K562 (cell line): Measurements from ENCODE around the gene DYNC1I1. TPM values are rescaled to one million over a fixed set of nuclear protein-coding genes. Genes with fewer than 3 reads are reported as not detected.

Experiments used
- ATAC-seq: fragments of 200-7000 bp; cut with Tn5 transposase; 3 replicates; pipeline ENCODE4 v1.9.1; 2020; ENCODE audit warnings: moderate library complexity
- BruUV-seq: library from RNA; stranded (reverse); fragments of 400-500 nt; replicated peaks from 2 replicates; lab custom pipeline; 2021; lab: Mats Ljungman, UMichigan
- CTCF ChIA-PET: fragments of 300-600 bp; formaldehyde crosslinking; extraction: SDS; loops from one replicate; lab custom pipeline; 2021; ENCODE audit warnings: low intra/inter-chr PET ratio; lab: Yijun Ruan, JAX
- POLR2A ChIA-PET: fragments of 300-600, 350-650 bp; sonication (Branson Sonifier 250); formaldehyde crosslinking; extraction: SDS; loops from one replicate; lab custom pipeline; 2021; ENCODE audit warnings: antibody characterized with exemption, inconsistent platforms; lab: Yijun Ruan, JAX
- DNase-seq, 4 experiments: peaks; one replicate each; pipeline versions ENCODE4 v3.0.0 to v3.0.0-alpha.2; 2011 to 2018; ENCODE audit warnings: low spot score in 3 of 4, mixed read lengths in 3 of 4; ENCODE audit errors: extremely low read depth in 1 of 4
- FAIRE-seq: peaks from 2 replicates; lab custom pipeline; 2011; peaks lifted over from hg19 to GRCh38; lab: Jason Lieb, UNC
- H2AFZ ChIP-seq: 2 replicates; pipeline ENCODE4 v1.6.0; 2011; ENCODE audit warnings: low read depth, low read length, control low read depth, inconsistent platforms
- H3K27ac ChIP-seq: fragments of 200-600 bp; 3 replicates; pipeline ENCODE4 v1.8.0; 2011; ENCODE audit warnings: low read depth, mild to moderate bottlenecking, control low read depth, inconsistent platforms, low read length, moderate library complexity, mixed read lengths; ENCODE audit errors: extremely low read depth
- H3K27me3 ChIP-seq, 2 experiments: fragments of 300-600 bp in 1 of 2; 2 replicates in 1 of 2; 3 replicates in 1 of 2; pipeline versions ENCODE4 v1.6.0 to v1.8.0; 2011; ENCODE audit warnings: inconsistent platforms in 2 of 2, low read length in 2 of 2, mild to moderate bottlenecking in 1 of 2, mixed read lengths in 1 of 2, moderate library complexity in 1 of 2; ENCODE audit not compliant: control insufficient read depth in 2 of 2, insufficient read depth in 2 of 2
- H3K36me3 ChIP-seq: fragments of 300-600 bp; 3 replicates; pipeline ENCODE4 v1.8.0; 2011; ENCODE audit warnings: mild to moderate bottlenecking, low read length, inconsistent platforms; ENCODE audit not compliant: control insufficient read depth, insufficient read depth
- H3K4me1 ChIP-seq, 2 experiments: fragments of 200-600 bp in 1 of 2; replicated peaks in 1 of 2; 2 replicates in 1 of 2; 3 replicates in 1 of 2; pipeline versions ENCODE4 v1.5.1 to v1.8.0; 2011; ENCODE audit warnings: inconsistent platforms in 2 of 2, low read length in 2 of 2, mild to moderate bottlenecking in 1 of 2, mixed read lengths in 1 of 2, moderate library complexity in 1 of 2; ENCODE audit not compliant: control insufficient read depth in 2 of 2, insufficient read depth in 2 of 2
- H3K4me2 ChIP-seq: 2 replicates; pipeline ENCODE4 v1.6.1; 2011; ENCODE audit warnings: low read length, control low read depth, inconsistent platforms, mixed read lengths; ENCODE audit not compliant: insufficient read depth
- H3K4me3 ChIP-seq: fragments of 200-600 bp; sonication (generic), shearing (Covaris generic); 2 replicates; pipeline ENCODE4 v1.5.1; 2016; ENCODE audit warnings: control low read depth, inconsistent platforms
- H3K79me2 ChIP-seq: fragments of 200-600 bp; 3 replicates; pipeline ENCODE4 v1.8.0; 2011; ENCODE audit warnings: low read length, inconsistent platforms; ENCODE audit not compliant: control insufficient read depth, insufficient read depth
- H3K9ac ChIP-seq, 2 experiments: 2 replicates each; pipeline versions ENCODE4 v1.6.0 to v1.6.1; 2011; ENCODE audit warnings: low read depth in 2 of 2, low read length in 2 of 2, control low read depth in 1 of 2, inconsistent platforms in 1 of 2, mild to moderate bottlenecking in 1 of 2, mixed read lengths in 1 of 2; ENCODE audit not compliant: insufficient read depth in 1 of 2
- H3K9me1 ChIP-seq: one replicate; pipeline ENCODE4 v1.6.0; 2011; ENCODE audit warnings: inconsistent platforms, mild to moderate bottlenecking, low read length, moderate library complexity; ENCODE audit not compliant: control insufficient read depth, insufficient read depth
- H3K9me3 ChIP-seq: replicated peaks from 2 replicates; pipeline ENCODE4 v1.5.1; 2011; ENCODE audit warnings: low read depth, low read length, inconsistent platforms; ENCODE audit not compliant: control insufficient read depth, insufficient read depth
- H4K20me1 ChIP-seq: replicated peaks from 2 replicates; pipeline ENCODE4 v1.6.1; 2011; ENCODE audit warnings: low read length, inconsistent platforms, mixed read lengths; ENCODE audit not compliant: control insufficient read depth, insufficient read depth
- DPF2 ChIP-seq: fragments of 450-650 bp; IDR thresholded peaks from 2 replicates; pipeline ENCODE4 v1.6.1; 2016
- HLTF ChIP-seq: fragments of 450-650 bp; IDR thresholded peaks from 2 replicates; pipeline ENCODE4 v1.6.1; 2016
- PRPF4 ChIP-seq: fragments of 200-400 bp; formaldehyde crosslinking; IDR thresholded peaks from one replicate; pipeline ENCODE4 v1.6.1; 2017; ENCODE audit warnings: low read length, low read depth, mild to moderate bottlenecking; ENCODE audit not compliant: insufficient read depth, poor library complexity, severe bottlenecking
- RBM25 ChIP-seq: fragments of 200-400 bp; formaldehyde crosslinking; IDR thresholded peaks from 2 replicates; pipeline ENCODE4 v1.6.1; 2018; ENCODE audit warnings: low read length, low read depth, moderate library complexity; ENCODE audit not compliant: severe bottlenecking
- SOX6 ChIP-seq: fragments of 450-650 bp; IDR thresholded peaks from 2 replicates; pipeline ENCODE4 v1.6.1; 2014; ENCODE audit warnings: mild to moderate bottlenecking
- ZNF184 ChIP-seq: sonication (generic); formaldehyde crosslinking; IDR thresholded peaks from 2 replicates; pipeline ENCODE4 v1.5.0; 2020; ENCODE audit warnings: missing genetic modification reagents
- ZNF197 ChIP-seq: fragments of 200-800 bp; sonication (Bioruptor generic); IDR thresholded peaks from 2 replicates; pipeline ENCODE4 v1.6.1; 2016; ENCODE audit warnings: low read depth, missing genetic modification characterization, missing compliant biosample characterization
- ZNF318 ChIP-seq, 2 experiments: fragments of 450-650 bp; IDR thresholded peaks; 2 replicates each; pipeline ENCODE4 v1.6.1; 2016; ENCODE audit warnings: mild to moderate bottlenecking in 2 of 2, borderline replicate concordance in 1 of 2, low read depth in 1 of 2, moderate library complexity in 1 of 2
- ZZZ3 ChIP-seq: fragments of 450-650 bp; IDR thresholded peaks from 2 replicates; pipeline ENCODE4 v1.6.1; 2016; ENCODE audit warnings: antibody characterized with exemption, mild to moderate bottlenecking, moderate library complexity
- WGBS: fragments of 100-300 bp; shearing (Covaris generic); methylation state at CpG from one replicate; pipeline ENCODE4 v1.1.6; 2016; ENCODE audit warnings: low coverage, mixed read lengths; ENCODE audit not compliant: insufficient coverage; ENCODE audit errors: missing lambda C conversion rate; 5-methylcytosine and 5-hydroxymethylcytosine counted together
- in situ Hi-C: fragments of 300-500 bp; cut with MboI; formaldehyde crosslinking; loops from 4 replicates; pipeline ENCODE4 v1.15.0; 2018; ENCODE audit warnings: inconsistent platforms, mixed read lengths
- intact Hi-C: fragments of 100-400 bp; cut with micrococcal nuclease; formaldehyde crosslinking; loops from 2 replicates; pipeline ENCODE4 v1.14.2; 2022
- polyA plus RNA-seq, 8 experiments: library from polyadenylated mRNA; depleted of rRNA in 4 of 8; stranded (reverse) in 5 of 8; unstranded in 3 of 8; fragments of >200 nt; fragmentation: Nextera tagmentation in 2 of 8; fragmentation: Illumina TruSeq in 1 of 8; extraction: Ambion mirVana in 2 of 8; extraction: Trizol in 1 of 8; gene quantifications; 2 replicates each; pipeline versions ENCODE4 v1.2.1 to v1.2.3, GENCODE V29; 2011 to 2014; ENCODE audit warnings: inconsistent platforms in 1 of 8, missing spikeins in 1 of 8
- total RNA-seq, 7 experiments: library from RNA; depleted of rRNA in 6 of 7; stranded (reverse); fragments of >200 nt in 6 of 7; fragmentation: Illumina TruSeq in 2 of 7; extraction: Trizol in 2 of 7; gene quantifications; 2 replicates each; pipeline versions ENCODE4 v1.2.1 to v1.2.3, GENCODE V29; 2011 to 2021; ENCODE audit warnings: low replicate concordance in 1 of 7
- TF ChIP-seq, protein P1 (sequence below), 2 experiments: fragments of 450-650 bp in 1 of 2; sonication (generic) in 1 of 2; formaldehyde crosslinking in 1 of 2; IDR thresholded peaks in 1 of 2; conservative IDR thresholded peaks in 1 of 2; 2 replicates each; pipeline versions ENCODE4 v1.6.1 to v1.8.1; 2016 to 2023; ENCODE audit warnings: mild to moderate bottlenecking in 2 of 2, moderate library complexity in 2 of 2, inconsistent platforms in 1 of 2, missing genetic modification reagents in 1 of 2
- TF ChIP-seq, protein P2 (sequence below): sonication (generic); formaldehyde crosslinking; IDR thresholded peaks from 2 replicates; pipeline ENCODE4 v1.8.1; 2023; ENCODE audit warnings: mild to moderate bottlenecking, missing genetic modification reagents

DYNC1I1 gene
- total and polyA plus RNA-seq, 9 of the 15 experiments (the other 6 are each of a cell fraction or from before 2014, with no cell fraction given), result 0.22 to 1.5 (median 0.44) TPM

GRCh38 chr7:95824616-95825015, 52.3 kb downstream of the DYNC1I1 start:
- no TSS peak for BruUV-seq
- Histone ChIP-seq H4K20me1 (no peaks in the 10 kb centered on the region), H3K4me1 (no peaks in the 10 kb centered on the region), H3K9me1 (no peaks in the 10 kb centered on the region), H3K79me2 (no peaks in the 10 kb centered on the region), H3K9ac (no peak overlapping the region), H2AFZ (no peak overlapping the region), H3K27me3 (no peaks in the 10 kb centered on the region), H3K4me3 (no peak overlapping the region), H3K36me3 (no peaks in the 10 kb centered on the region), H3K9me3 (no peaks in the 10 kb centered on the region), H3K4me2 (no peak overlapping the region), H3K27ac (no peak overlapping the region)
- no peak for TF ChIP-seq PRPF4
- no peak for TF ChIP-seq ZNF318 (IDR thresholded peaks at IDR 0.05; ENCODE audit: borderline replicate concordance in 1 of 2, low read depth in 1 of 2)
- TF ChIP-seq ZZZ3, result no peak
- TF ChIP-seq SOX6, result no peak
- TF ChIP-seq, protein P1, sequence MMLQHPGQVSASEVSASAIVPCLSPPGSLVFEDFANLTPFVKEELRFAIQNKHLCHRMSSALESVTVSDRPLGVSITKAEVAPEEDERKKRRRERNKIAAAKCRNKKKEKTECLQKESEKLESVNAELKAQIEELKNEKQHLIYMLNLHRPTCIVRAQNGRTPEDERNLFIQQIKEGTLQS (IDR thresholded peaks at IDR 0.05), result no peak
- TF ChIP-seq, protein P1 (CRISPR knock-in tag; conservative IDR thresholded peaks at IDR 0.05), result no peak
- no peak for TF ChIP-seq RBM25
- no peak for TF ChIP-seq DPF2
- TF ChIP-seq, protein P2, sequence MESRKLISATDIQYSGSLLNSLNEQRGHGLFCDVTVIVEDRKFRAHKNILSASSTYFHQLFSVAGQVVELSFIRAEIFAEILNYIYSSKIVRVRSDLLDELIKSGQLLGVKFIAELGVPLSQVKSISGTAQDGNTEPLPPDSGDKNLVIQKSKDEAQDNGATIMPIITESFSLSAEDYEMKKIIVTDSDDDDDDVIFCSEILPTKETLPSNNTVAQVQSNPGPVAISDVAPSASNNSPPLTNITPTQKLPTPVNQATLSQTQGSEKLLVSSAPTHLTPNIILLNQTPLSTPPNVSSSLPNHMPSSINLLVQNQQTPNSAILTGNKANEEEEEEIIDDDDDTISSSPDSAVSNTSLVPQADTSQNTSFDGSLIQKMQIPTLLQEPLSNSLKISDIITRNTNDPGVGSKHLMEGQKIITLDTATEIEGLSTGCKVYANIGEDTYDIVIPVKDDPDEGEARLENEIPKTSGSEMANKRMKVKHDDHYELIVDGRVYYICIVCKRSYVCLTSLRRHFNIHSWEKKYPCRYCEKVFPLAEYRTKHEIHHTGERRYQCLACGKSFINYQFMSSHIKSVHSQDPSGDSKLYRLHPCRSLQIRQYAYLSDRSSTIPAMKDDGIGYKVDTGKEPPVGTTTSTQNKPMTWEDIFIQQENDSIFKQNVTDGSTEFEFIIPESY (CRISPR knock-in tag), result no peak
- TF ChIP-seq HLTF, result no peak
- no peak for TF ChIP-seq ZNF197 (CRISPR knock-in tag)
- no peak for TF ChIP-seq ZNF184
- POLR2A ChIA-PET, result no interaction called here
- DNase-seq (no peak), FAIRE-seq (no peak), ATAC-seq (no peak)
- whole genome bisulfite sequencing, result 0% methylated on average over 5 of the region's 5 CpGs
- intact Hi-C loops, result no loop called here
- in situ Hi-C loops, result no loop called here
- CTCF ChIA-PET, result no interaction called here
